ENCODE results near the gene KCNAB1.

Gene KCNAB1

GRCh38 chr3:156323466-156323865 is 203.1 kb downstream of the KCNAB1 start:
- no peak for DNase-seq

- no peak for DNase-seq
Observed at GRCh38 chr3:156330415-156330814, 210.0 kb downstream of the KCNAB1 start.

GRCh38 chr3:156332304-156332703 is 211.9 kb downstream of the KCNAB1 start:
- DNase-seq, result no peak

GRCh38 chr3:156334841-156335545 is 214.6 kb downstream of the KCNAB1 start:
- no peak for DNase-seq

GRCh38 chr3:156339491-156339890 is 219.1 kb downstream of the KCNAB1 start:
- no peak for DNase-seq

GRCh38 chr3:156341332-156341731 is 221.0 kb downstream of the KCNAB1 start:
- DNase-seq, result no peak

GRCh38 chr3:156341831-156342416 is 221.5 kb downstream of the KCNAB1 start:
- DNase-seq, result no peak

GRCh38 chr3:156344215-156344614 is 223.8 kb downstream of the KCNAB1 start:
- no peak for DNase-seq

GRCh38 chr3:156349111-156349510 is 228.7 kb downstream of the KCNAB1 start:
- no peak for DNase-seq

GRCh38 chr3:156349978-156350377 is 229.6 kb downstream of the KCNAB1 start:
- no peak for DNase-seq

- no peak for DNase-seq
Observed at GRCh38 chr3:156350781-156351180, 230.4 kb downstream of the KCNAB1 start.

GRCh38 chr3:156351783-156352182 is 231.4 kb downstream of the KCNAB1 start:
- DNase-seq, result no peak

GRCh38 chr3:156352728-156353127 is 232.3 kb downstream of the KCNAB1 start:
- DNase-seq, result no peak

GRCh38 chr3:156353563-156353962 is 233.2 kb downstream of the KCNAB1 start:
- DNase-seq, result no peak

- no peak for DNase-seq
Observed at GRCh38 chr3:156356537-156357363, 236.4 kb downstream of the KCNAB1 start.

GRCh38 chr3:156358232-156358631 is 237.9 kb downstream of the KCNAB1 start:
- no peak for DNase-seq

GRCh38 chr3:156359368-156359767 is 239.0 kb downstream of the KCNAB1 start:
- no peak for DNase-seq

- no peak for DNase-seq
Observed at GRCh38 chr3:156360083-156360482, 239.7 kb downstream of the KCNAB1 start.

GRCh38 chr3:156360963-156361362 is 240.6 kb downstream of the KCNAB1 start:
- DNase-seq, result no peak

GRCh38 chr3:156366559-156366958 is 246.2 kb downstream of the KCNAB1 start:
- no peak for DNase-seq

- no peak for DNase-seq
Observed at GRCh38 chr3:156368189-156368588, 247.8 kb downstream of the KCNAB1 start.

GRCh38 chr3:156371701-156372100 is 251.3 kb downstream of the KCNAB1 start:
- no peak for DNase-seq

- DNase-seq, result no peak
Observed at GRCh38 chr3:156373095-156373494, 252.7 kb downstream of the KCNAB1 start.

GRCh38 chr3:156373654-156374053 is 253.3 kb downstream of the KCNAB1 start:
- no peak for DNase-seq

Data from fibroblast of skin of abdomen (primary cell).